OCI-LY7 (cell line): ENCODE results near the gene FKBP6. TPM values are rescaled to one million over a fixed set of nuclear protein-coding genes. Genes with fewer than 3 reads are reported as not detected.
"Not testable (repeated sequence)": the region's sequence is repeated elsewhere in the genome, so short reads cannot be mapped to it uniquely, and the experiment has no call there.

Source experiments
- BruUV-seq: library from RNA; stranded (reverse); fragments of 400-500 nt; replicated peaks from 2 replicates; lab custom pipeline; 2021; lab: Mats Ljungman, UMichigan
- CTCF ChIA-PET: fragments of 300-600 bp; sonication (Branson Sonifier 250); formaldehyde crosslinking; loops from one replicate; lab custom pipeline; 2022; ENCODE audit warnings: antibody characterized with exemption; ENCODE audit not compliant: unreplicated experiment; lab: Charles Lee
- POLR2A ChIA-PET: fragments of 300-600 bp; sonication (Branson Sonifier 250); formaldehyde crosslinking; loops from one replicate; lab custom pipeline; 2022; ENCODE audit warnings: antibody characterized with exemption; lab: Charles Lee
- DNase-seq: peaks from one replicate; pipeline ENCODE4 v3.0.0-alpha.2; 2015; ENCODE audit warnings: low spot score
- H2AFZ ChIP-seq: fragments of 200-600 bp; sonication (generic), shearing (Covaris generic); 2 replicates; pipeline ENCODE4 v1.6.1; 2014; ENCODE audit warnings: mild to moderate bottlenecking, antibody characterized with exemption, low read length, moderate library complexity
- H3K27ac ChIP-seq: fragments of 200-600 bp; sonication (generic); 2 replicates; pipeline ENCODE4 v1.5.1; 2014; ENCODE audit warnings: mixed run types, low read depth, mild to moderate bottlenecking, moderate library complexity, low read length, inconsistent platforms; ENCODE audit not compliant: poor library complexity, severe bottlenecking
- H3K36me3 ChIP-seq: fragments of 200-600 bp; sonication (generic); 2 replicates; pipeline ENCODE4 v1.6.1; 2014; ENCODE audit warnings: mild to moderate bottlenecking, antibody characterized with exemption, low read length, moderate library complexity, mixed read lengths; ENCODE audit not compliant: insufficient read depth
- H3K4me1 ChIP-seq: fragments of 200-600 bp; sonication (generic); 2 replicates; pipeline ENCODE4 v1.5.1; 2014; ENCODE audit warnings: mild to moderate bottlenecking, low read length; ENCODE audit not compliant: insufficient read depth, poor library complexity, severe bottlenecking
- H3K4me2 ChIP-seq: fragments of 200-600 bp; sonication (generic); 2 replicates; pipeline ENCODE4 v1.6.1; 2014; ENCODE audit warnings: mild to moderate bottlenecking, low read length
- H3K4me3 ChIP-seq: fragments of 200-600 bp; sonication (generic); 2 replicates; pipeline ENCODE4 v1.5.1; 2014; ENCODE audit warnings: mild to moderate bottlenecking, low read depth, low read length; ENCODE audit not compliant: poor library complexity, severe bottlenecking
- H3K79me2 ChIP-seq: fragments of 200-600 bp; sonication (generic); 2 replicates; pipeline ENCODE4 v1.6.1; 2016; ENCODE audit warnings: low read depth, mild to moderate bottlenecking, low read length, moderate library complexity, mixed read lengths; ENCODE audit not compliant: insufficient read depth
- H3K9me2 ChIP-seq: fragments of 200-600 bp; sonication (generic); 2 replicates; pipeline ENCODE4 v1.6.1; 2016; ENCODE audit warnings: mild to moderate bottlenecking, low read length, mixed read lengths; ENCODE audit not compliant: insufficient read depth
- H3K9me3 ChIP-seq: fragments of 200-600 bp; sonication (generic); 2 replicates; pipeline ENCODE4 v1.6.1; 2014; ENCODE audit warnings: mild to moderate bottlenecking, mixed run types, low read length, mixed read lengths
- H4K20me1 ChIP-seq: fragments of 200-600 bp; sonication (generic); 2 replicates; pipeline ENCODE4 v1.6.1; 2014; ENCODE audit warnings: mild to moderate bottlenecking, antibody characterized with exemption, low read length, moderate library complexity, mixed read lengths; ENCODE audit not compliant: insufficient read depth
- CTCF ChIP-seq: fragments of 200-600 bp; sonication (generic); conservative IDR thresholded peaks from 2 replicates; pipeline ENCODE4 v1.5.1; 2014; ENCODE audit warnings: mild to moderate bottlenecking, antibody characterized with exemption, low read length, moderate library complexity, mixed read lengths
- EZH2phosphoT487 ChIP-seq: fragments of 200-600 bp; sonication (generic); IDR thresholded peaks from 2 replicates; pipeline ENCODE4 v1.6.1; 2018; ENCODE audit warnings: low read depth, borderline replicate concordance, mild to moderate bottlenecking, mixed run types, antibody characterized with exemption, low read length, moderate library complexity, mixed read lengths
- intact Hi-C: fragments of 100-400 bp; cut with micrococcal nuclease; formaldehyde crosslinking; loops from one replicate; pipeline ENCODE4 v1.10.0; 2022; ENCODE audit not compliant: unreplicated experiment
- total RNA-seq, 2 experiments: library from RNA; depleted of rRNA in 1 of 2; stranded (reverse); fragments of >200 nt in 1 of 2; shearing (Covaris generic) in 1 of 2; gene quantifications; 2 replicates each; pipeline ENCODE4 v1.2.3, GENCODE V29; 2014 to 2022

FKBP6 gene
- total RNA-seq, 2 experiments from 2014 or later: not detected

- no peaks in the 10 kb centered on the region for H3K9me2 ChIP-seq
- no peaks in the 10 kb centered on the region for H3K9me3 ChIP-seq
- H2AFZ ChIP-seq: no peak overlapping the region
- CTCF ChIA-PET: no interaction called here
- H3K4me3 ChIP-seq: no peak overlapping the region
- H3K4me2 ChIP-seq: no peak overlapping the region
- no TSS peak for BruUV-seq
- intact Hi-C loops: no loop called here
- POLR2A ChIA-PET: no interaction called here
- DNase-seq: no peak
- H3K4me1 ChIP-seq: no peaks in the 10 kb centered on the region
- H3K27ac ChIP-seq: no peak overlapping the region
- H4K20me1 ChIP-seq: no peaks in the 10 kb centered on the region
- TF ChIP-seq CTCF: no peak
- TF ChIP-seq EZH2phosphoT487: no peak
- no peaks in the 10 kb centered on the region for H3K36me3 ChIP-seq
- H3K79me2 ChIP-seq: no peaks in the 10 kb centered on the region
Observed at GRCh38 chr7:73316521-73316920, 11.4 kb upstream of the FKBP6 start.

GRCh38 chr7:73318656-73319204, 9.2 kb upstream of the FKBP6 start:
- H3K36me3 ChIP-seq, DNase-seq, H4K20me1 ChIP-seq, H3K4me1 ChIP-seq, BruUV-seq, H3K27ac ChIP-seq, H3K4me3 ChIP-seq, H2AFZ ChIP-seq, CTCF ChIA-PET, H3K9me3 ChIP-seq, H3K4me2 ChIP-seq, H3K9me2 ChIP-seq, intact Hi-C loops, H3K79me2 ChIP-seq, POLR2A ChIA-PET: not testable (repeated sequence)

- H3K36me3 ChIP-seq, H3K79me2 ChIP-seq, H3K9me2 ChIP-seq, H3K4me3 ChIP-seq, CTCF ChIA-PET, intact Hi-C loops, POLR2A ChIA-PET, H3K4me2 ChIP-seq, H3K27ac ChIP-seq, BruUV-seq, DNase-seq, H3K4me1 ChIP-seq, H4K20me1 ChIP-seq, H3K9me3 ChIP-seq, H2AFZ ChIP-seq: not testable (repeated sequence)
Observed at GRCh38 chr7:73319541-73319940, 8.4 kb upstream of the FKBP6 start.

GRCh38 chr7:73320009-73320408, 8.0 kb upstream of the FKBP6 start:
- H3K36me3 ChIP-seq, H3K79me2 ChIP-seq, H3K9me2 ChIP-seq, H4K20me1 ChIP-seq, DNase-seq, BruUV-seq, H3K4me2 ChIP-seq, H3K4me3 ChIP-seq, POLR2A ChIA-PET, H2AFZ ChIP-seq, H3K9me3 ChIP-seq, CTCF ChIA-PET, H3K4me1 ChIP-seq, H3K27ac ChIP-seq: not testable (repeated sequence)
- intact Hi-C loops: loop anchor here (10.0 kb wide), 1 partner anchor 115 kb away; the partner anchor contains the start of gene FZD9

- CTCF ChIA-PET, DNase-seq, H3K4me3 ChIP-seq, H3K4me1 ChIP-seq, H3K36me3 ChIP-seq, BruUV-seq, POLR2A ChIA-PET, H3K9me2 ChIP-seq, H3K79me2 ChIP-seq, H3K9me3 ChIP-seq, H3K27ac ChIP-seq, H4K20me1 ChIP-seq: not testable (repeated sequence)
- peak overlapping the region; percentile 3; the same call in 1 of the 2 replicates for H2AFZ ChIP-seq
- peak overlapping the region; percentile 33 for H3K4me2 ChIP-seq
- intact Hi-C loops: loop anchor here (10.0 kb wide), 1 partner anchor 111 kb away; the partner anchor contains the start of gene FZD9
Observed at GRCh38 chr7:73323434-73324080, 4.4 kb upstream of the FKBP6 start.
